Activated CD4-positive, alpha-beta T cell treated with anti-CD3 and anti-CD28 coated beads, Interleukin-2, amount 50 U/mL, for 4 hours (primary cell): ENCODE results near the gene HMGXB3.

Experiments
- DNase-seq, 2 experiments: peaks; one replicate each; pipeline ENCODE4 v3.0.0-alpha.2; 2020

HMGXB3 gene, protein sequence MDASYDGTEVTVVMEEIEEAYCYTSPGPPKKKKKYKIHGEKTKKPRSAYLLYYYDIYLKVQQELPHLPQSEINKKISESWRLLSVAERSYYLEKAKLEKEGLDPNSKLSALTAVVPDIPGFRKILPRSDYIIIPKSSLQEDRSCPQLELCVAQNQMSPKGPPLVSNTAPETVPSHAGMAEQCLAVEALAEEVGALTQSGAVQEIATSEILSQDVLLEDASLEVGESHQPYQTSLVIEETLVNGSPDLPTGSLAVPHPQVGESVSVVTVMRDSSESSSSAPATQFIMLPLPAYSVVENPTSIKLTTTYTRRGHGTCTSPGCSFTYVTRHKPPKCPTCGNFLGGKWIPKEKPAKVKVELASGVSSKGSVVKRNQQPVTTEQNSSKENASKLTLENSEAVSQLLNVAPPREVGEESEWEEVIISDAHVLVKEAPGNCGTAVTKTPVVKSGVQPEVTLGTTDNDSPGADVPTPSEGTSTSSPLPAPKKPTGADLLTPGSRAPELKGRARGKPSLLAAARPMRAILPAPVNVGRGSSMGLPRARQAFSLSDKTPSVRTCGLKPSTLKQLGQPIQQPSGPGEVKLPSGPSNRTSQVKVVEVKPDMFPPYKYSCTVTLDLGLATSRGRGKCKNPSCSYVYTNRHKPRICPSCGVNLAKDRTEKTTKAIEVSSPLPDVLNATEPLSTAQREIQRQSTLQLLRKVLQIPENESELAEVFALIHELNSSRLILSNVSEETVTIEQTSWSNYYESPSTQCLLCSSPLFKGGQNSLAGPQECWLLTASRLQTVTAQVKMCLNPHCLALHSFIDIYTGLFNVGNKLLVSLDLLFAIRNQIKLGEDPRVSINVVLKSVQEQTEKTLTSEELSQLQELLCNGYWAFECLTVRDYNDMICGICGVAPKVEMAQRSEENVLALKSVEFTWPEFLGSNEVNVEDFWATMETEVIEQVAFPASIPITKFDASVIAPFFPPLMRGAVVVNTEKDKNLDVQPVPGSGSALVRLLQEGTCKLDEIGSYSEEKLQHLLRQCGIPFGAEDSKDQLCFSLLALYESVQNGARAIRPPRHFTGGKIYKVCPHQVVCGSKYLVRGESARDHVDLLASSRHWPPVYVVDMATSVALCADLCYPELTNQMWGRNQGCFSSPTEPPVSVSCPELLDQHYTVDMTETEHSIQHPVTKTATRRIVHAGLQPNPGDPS (N-terminal part only)

DNA sequence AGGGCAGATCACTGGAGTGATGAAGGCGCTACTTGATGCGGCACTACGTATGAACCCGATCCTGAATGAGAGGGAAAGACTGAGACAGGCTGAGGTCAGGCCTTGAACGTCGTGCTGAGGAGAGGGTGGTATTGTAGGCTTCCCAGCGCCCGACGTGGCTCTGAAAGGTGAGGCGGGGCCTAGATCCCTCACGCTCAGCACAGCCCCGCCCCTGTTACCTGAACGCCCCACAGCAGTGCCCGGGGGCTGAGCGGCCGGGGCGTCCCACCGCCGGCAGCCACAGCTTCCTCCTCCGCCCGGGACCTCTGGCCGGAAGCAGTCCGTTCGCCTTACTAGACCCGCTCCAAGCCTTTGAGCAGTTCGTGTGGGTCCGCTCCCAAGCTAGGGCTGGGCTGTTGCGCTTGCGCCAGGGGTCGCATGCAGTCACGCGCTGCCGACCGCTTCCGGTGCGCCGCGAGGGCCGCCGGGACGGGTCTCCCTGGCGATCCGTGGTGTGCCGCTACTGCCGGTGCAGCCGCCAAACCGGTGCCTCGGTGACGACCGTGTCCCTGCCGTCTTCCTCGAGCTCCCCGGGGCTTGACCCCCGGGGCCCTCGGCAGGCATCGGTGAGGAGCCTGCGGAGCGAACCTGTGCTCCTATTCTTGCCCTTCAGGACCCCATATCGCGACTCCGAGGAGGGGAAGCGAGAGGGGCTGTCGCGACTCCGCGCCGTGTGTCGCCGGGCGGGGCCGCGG, at the start of gene HMGXB3, which contains the start of gene TIGD6:
TSS of gene HMGXB3 (plus strand) at position 484 of the 734 bp plus-strand sequence. CDS start 4,114 bp downstream, outside the sequence.
TSS of gene TIGD6 (minus strand) at position 399 of the 734 bp plus-strand sequence. CDS start 4,306 bp downstream, outside the sequence.
- peak; percentile 73 to 76 for DNase-seq

DNA sequence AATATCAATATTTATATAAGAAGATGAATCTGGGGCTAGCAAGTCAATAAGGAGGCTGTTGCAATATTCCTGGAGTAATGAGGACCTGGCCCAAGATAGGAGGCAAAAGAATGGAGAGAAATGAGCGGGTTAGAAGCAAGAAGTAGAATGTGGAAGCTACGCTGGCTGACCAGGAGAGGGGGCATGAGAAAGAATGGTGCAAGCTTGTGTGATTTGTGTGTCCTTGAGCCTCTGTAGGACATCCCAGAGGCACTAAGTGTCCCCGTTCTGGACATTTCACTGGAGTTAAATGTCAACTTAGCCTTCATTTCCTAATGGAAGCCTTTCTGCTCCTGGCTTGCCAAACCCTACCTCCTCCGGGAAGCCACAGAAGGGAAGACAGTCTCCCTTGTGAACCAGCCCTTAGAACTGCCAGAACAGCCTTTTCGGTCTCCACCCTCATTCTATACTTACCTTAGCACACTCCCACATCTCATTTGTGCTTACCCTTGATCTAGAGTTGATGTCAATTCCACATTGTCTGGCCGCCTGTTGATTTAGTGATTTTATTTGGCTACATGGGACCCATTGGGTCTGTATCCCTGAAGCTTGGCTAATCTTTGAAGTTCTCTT, 49.3 kb upstream of the HMGXB3 start:
- no peak for DNase-seq

DNA sequence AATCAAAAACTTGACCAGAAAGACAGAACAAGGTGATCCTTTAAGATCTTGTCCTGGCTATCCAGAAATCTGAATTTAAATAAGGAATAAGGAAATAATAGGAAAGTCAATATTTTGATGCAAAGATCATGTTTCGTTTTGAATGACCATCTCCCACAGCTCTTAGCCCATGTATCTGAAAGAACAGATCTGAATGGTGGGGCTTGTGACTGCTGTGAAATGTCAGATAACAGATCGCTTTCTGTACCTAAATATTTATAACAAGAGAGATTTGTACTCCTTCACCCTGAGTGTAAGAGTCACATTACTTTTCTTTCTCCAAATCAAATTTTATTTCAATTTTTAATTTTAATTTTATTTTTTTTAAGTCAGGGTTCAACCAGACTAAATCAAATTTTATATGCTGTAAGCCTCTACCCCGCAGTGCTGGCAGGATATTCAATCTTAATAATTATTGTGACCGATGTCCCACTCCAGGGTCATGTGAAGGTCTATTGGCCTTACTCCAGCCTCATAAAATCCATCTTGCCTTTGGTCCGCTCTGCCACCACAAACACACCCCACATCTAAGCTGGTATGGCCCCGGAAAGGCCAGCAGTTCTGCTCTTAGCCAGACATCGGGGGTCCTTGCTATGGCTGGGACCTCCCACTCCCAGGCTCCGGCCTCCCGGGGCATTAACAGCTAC, 47.0 kb upstream of the HMGXB3 start:
- DNase-seq: no peak

DNA sequence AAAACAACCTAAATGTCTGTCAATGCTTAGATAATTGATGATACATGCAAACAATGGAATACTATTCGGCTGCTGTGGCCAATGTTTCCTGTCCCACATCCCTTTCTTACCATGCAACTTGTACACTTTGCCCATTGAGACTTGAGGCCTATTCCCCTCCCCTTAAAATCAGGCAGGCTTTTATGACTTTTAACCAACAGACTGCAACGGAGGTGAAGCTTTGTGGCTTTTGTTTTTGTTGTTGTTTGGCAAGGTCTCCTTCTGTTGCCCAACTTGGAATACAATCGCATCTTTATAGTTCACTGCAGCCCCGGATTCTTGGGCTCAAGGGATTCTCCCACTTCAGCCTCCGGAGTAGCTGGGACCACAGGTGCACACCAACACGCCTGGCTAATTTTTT, 45.7 kb upstream of the HMGXB3 start:
- no peak for DNase-seq

DNA sequence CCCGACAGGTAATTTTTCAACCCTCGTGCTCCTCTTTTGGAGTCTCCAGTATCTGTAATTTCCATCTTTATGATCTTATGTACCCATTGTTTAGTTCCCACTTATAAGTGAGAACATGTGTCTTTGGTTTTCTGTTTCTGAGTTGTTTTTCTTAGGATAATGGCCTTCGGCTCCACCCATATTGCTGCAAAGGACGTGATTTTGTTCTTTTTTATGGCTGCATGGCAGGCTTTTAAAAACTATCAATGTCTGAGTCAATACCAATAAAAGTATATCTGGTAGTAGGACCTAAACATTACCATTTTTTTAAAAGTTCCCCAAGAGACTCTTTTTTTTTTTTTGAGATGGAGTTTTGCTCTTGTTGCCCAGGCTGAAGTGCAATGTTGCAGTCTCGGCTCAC, 43.9 kb upstream of the HMGXB3 start:
- no peak for DNase-seq

DNA sequence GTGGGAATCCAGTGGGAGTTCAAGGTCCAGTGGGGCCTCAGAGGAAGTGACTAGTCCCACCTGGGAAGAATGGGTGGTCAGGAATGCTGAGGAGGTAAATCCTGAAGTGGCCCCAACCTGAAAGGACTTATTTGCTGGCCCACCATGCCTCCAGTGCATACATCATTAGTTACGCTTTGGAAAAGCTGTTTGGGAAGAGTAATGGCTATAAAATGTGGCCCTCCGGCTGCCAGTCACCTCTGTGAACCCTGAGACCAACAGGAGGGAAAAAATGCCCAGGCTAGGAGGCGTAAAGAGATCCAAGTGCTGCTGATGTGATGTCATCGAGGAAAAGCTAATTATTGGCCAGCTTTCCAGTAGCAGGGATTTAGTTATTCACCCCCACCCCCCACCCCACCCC, 42.7 kb upstream of the HMGXB3 start:
- DNase-seq: no peak

DNA sequence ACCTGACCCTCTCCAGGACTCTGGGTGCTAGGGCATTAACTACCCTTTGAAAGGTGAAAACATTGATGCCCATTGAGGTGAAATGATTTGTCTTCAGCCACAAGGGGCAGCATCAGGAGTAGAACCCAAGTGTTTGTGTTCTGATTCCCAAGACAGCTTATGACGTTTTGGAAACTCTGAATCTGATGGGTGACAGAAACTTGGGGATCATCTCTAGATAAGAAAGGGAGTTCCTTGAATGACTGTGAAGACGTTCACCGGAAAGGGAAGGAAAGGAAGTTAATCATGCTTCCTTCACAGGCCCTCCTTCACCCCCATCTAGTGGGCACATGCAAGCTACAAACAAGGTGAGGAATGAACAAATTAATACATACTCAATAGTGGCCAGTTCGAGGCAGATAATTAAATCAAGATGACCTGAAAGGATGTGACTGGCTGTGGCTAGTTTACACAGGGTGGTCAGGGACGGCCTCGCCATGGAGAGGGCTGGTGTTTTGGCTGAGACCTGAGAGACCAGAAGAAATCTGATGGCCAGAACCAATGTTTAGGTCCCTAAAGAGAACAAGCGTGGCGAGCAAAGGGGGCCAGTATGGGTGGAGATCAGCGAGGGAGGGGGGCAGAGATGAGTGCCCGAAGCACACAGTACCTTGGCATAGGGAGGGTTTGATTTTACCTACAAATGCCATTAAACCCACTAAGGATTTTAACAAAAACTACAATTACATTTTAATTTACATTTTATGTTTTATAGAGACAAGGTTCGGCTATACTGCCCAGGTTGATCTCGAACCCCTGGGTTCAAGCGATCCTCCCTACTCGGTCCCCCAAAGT, 40.9 kb upstream of the HMGXB3 start:
- peak; percentile 39 to 46 for DNase-seq

DNA sequence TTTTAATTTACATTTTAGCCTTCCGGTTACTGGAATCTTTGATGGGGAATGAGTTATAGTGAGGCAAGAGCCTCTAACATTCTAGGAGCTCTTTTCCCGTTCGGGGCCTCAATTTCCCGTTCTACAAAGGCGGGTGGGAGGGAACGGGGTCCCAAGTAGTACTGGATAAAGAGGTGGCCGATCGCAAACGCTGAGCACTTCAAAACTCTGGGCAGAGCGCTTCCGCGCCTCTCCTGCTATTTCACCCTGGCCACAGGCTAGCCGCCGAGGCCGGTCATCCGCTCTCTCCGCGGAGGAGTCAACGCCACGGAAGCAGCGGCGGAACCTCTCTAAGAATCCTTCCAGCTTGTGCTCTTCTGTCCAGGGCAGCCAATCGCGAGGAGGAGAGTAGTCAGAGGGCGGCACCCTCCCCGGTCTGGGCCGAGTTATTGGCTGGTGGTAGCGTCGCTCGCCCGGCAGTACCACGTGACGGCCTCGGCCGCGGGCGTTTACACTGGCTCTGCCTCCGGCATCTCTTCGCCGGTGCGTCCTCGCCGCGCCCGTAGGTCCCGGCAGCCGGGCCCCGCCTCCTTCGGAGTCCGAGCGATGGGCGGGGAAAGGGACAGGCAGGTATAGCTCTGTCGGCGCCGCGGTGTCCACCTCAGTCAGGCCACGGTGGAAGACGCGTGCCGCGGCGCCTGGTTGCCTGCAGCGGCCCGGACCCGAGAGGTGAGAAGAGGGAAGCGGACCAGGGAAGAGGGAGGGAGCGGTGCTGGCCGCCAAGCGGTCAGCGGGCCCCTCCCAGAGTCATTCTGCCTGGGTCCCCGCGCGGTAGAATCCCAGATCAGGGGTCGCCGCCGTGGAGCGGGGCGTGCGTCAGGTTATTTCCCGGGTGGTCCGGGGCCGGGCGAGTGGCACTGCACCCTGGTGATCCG, 40.0 kb upstream of the HMGXB3 start, which contains the start of gene SLC26A2:
TSS of gene SLC26A2 (plus strand) at position 487 of the 914 bp plus-strand sequence. CDS start 16,895 bp downstream, outside the sequence.
- DNase-seq: peak; percentile 91 to 92

DNA sequence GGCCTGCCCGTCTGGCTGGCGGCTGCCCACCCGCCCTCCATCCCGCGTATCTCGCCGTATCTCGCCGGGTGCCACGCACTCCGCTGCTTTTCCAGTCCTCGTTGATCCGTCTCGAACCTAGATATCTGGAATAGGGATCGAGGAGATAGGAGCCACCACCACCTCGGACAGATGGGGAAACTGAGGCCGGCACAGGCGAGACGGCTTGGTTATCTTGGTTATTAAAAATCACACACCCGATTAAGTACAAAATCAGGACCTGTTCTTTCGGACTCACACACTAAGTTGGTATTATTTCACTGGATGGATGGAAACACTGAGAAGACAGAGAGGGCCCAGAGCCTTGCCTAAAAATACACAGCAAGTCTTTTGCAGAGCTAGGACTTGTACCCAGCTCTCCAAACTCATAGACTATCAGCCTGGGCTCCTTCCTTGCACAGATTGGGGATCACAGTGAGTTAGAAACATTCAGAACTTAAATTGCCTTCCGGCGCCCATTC, 39.3 kb upstream of the HMGXB3 start:
- DNase-seq: no peak

DNA sequence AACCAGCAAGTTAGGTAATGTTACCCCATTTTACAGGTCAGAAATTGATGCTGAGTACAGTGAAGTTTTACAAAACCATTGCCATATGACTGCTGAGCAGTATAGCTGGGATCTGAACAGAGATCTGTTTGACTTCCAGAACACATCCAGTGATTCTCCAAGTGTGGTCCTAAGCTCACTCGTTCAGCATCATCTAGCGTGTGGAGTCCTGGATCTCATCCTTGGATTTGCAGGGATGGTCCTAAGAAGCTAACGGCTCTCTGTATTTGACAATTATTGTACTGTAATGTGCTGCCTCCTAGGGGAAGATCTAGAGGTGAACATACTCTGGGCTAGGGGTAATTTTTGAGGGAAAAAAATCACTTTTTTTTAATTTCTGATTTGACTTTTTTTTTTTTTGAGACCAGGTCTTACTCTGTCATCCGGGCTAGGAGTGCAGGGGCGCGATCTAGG, 38.6 kb upstream of the HMGXB3 start:
- DNase-seq: no peak

DNA sequence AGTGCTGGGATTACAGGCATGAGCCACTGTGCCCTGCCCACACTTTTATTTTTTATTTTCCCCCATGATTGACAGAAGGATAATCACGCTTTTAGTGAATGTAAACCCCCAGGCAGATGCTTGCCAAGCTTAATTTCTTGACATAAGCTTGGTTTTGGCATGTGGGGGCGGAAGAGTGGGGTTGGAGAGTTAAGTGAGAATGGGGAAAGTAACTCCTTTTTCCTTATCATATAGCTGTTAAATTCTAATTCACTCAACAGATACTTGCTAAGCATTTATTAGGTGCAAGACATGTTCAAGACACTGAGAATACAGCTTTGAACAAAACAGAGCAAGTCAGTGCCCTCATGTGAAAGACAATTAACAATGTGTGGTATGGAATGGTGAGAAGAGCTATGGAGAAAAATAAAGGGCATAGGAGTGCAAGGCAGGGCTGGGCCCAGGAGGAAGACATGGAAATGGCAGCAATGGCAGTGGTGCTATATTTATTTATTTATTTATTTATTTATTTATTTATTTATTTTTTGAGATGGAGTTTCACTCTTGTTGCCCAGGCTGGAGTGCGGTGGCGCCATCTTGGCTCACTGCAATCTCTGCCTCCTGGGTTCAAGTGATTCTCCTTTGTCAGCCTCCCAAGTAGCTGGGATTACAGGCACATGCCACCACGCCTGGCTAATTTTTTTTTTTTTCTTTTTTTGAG, 37.8 kb upstream of the HMGXB3 start:
- DNase-seq: no peak

DNA sequence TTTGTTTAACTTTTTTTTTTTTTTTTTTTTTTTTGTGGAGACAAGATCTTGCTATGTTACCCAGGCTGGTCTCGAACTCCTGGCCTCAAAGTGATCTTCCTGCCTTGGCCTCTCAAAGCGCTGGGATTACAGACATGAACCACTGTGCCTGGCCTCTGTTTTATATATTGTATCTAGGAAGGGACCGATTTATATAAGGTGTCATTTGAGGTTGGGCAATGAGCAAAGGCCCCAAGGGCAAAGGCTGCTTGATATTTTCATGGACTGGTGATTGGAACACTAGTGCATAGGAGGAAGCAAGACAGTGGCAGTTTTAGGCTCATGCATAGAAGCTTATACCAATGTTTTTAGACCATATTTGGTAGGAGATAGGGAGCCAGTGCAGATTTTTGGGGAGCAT, 36.8 kb upstream of the HMGXB3 start:
- DNase-seq: no peak

DNA sequence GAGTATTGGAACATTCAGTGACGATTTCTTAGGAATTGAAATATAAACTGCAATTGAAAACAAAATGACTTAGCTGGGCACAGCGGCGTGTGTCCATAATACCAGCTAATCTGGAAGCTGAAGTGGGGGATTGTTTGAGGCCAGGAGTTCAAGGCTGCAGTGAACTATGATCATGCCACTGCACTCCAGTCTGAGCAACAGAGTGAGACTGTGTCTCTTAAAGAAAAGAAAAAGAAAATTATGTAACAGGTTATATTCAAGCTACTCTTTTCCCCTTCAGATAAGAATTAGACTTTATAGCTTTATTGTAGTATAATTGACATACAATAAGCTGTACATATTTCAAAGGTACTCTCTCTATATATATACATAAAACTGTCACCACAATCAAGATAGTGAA, 33.6 kb upstream of the HMGXB3 start:
- no peak for DNase-seq

DNA sequence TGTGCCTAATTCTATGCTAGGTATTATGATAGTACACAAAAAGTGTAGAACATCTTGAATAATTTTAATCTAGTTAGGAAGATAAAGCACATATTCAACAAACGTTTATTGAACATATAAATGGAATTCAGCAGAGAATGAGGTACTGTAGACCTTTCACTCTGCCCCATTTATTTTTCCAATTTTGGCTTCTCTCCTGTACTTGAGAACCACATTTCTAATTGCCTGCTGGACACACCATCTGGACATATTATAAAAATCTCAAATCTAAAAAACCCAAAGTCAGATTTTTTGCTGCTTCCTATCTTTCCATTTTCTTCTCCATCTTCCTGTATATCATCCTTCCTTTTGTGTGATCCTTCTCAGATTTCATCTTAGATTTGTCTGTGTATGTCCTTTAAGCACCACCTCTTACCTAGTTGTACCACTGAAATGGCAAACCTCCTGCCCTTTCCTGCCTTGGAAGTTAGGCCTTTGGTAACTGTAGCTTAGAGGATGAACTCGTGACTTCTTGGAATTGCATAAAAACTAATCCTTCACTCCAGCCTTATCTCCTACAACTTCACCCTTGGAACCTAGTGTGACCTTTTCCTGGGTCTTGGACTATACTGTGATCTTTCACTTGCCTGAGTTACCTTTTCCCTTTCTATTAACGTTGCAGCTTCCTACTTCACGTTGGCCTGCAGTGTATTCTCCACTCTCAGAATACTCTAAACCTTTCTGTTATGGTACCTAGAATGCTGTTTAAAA, 31.2 kb upstream of the HMGXB3 start:
- no peak for DNase-seq

DNA sequence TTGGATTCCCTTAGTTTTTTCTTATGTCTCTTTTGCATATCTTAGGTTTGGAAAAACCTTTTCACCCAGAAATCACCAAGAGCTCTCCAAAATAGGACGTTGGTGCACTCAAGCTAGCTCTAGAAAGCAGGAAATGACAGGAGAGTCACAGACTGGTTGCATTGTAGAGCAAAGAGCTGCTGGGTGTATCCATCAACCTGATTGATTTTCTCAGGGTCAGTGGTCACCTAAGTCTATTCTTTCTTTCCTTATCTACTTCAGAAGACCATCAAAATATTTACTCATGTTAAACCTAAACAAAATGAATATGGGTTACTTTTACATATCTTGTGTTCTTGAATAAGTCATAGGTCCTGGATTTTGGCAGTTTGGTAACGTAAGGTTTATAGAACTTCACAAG, 25.1 kb upstream of the HMGXB3 start:
- no peak for DNase-seq

DNA sequence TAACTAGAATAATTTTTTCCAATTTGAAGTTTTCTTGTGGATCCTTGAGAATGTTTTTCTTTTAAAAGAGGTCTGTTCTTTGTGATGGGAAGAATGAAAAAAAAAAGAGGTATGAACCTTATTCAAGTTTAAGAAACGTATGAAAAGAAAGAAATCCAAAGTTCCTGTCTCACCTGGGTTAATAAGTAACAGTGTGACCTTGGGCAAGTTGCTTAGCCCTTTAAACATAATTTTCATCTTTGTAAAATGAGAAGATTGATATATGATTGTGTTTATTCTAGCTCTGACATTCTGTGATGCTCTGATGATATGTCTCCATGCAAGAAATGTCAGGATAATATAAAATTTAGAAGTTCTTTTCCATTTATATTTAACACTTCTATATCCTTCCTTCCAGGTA, 20.6 kb upstream of the HMGXB3 start:
- no peak for DNase-seq

DNA sequence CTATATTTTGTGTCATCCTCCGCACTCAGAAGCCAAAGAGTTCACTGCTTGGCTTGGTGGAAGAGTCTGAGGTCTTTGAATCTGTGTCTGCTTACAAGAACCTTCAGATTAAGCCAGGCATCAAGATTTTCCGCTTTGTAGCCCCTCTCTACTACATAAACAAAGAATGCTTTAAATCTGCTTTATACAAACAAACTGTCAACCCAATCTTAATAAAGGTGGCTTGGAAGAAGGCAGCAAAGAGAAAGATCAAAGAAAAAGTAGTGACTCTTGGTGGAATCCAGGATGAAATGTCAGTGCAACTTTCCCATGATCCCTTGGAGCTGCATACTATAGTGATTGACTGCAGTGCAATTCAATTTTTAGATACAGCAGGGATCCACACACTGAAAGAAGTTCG, 19.3 kb upstream of the HMGXB3 start:
- no peak for DNase-seq
